Testis (tissue), 3 donors: ENCODE results near the gene TFEC. TPM values are rescaled to one million over a fixed set of nuclear protein-coding genes. Genes with fewer than 3 reads are reported as not detected.

Experiments used
- DNase-seq: peaks from one replicate; pipeline ENCODE4 v3.0.0-alpha.2; 2019
- H3K27ac ChIP-seq, 2 donors: fragments of 200-600 bp; sonication (generic); one replicate each; pipeline ENCODE4 v1.5.1; 2019
- H3K27me3 ChIP-seq: fragments of 200-600 bp; sonication (generic); one replicate; pipeline ENCODE4 v1.5.1; 2019
- H3K36me3 ChIP-seq: fragments of 200-600 bp; sonication (generic); one replicate; pipeline ENCODE4 v1.5.1; 2017; ENCODE audit warnings: low read depth; ENCODE audit errors: missing control alignments
- H3K4me1 ChIP-seq: fragments of 200-600 bp; sonication (generic); one replicate; pipeline ENCODE4 v1.5.1; 2019
- H3K4me3 ChIP-seq, 2 donors: fragments of 200-600 bp; sonication (generic); one replicate each; pipeline ENCODE4 v1.5.1; 2017 to 2019
- H3K9me3 ChIP-seq: fragments of 200-600 bp; sonication (generic); one replicate; pipeline ENCODE4 v1.5.1; 2017
- CTCF ChIP-seq, 3 experiments: fragments of 450-650 bp in 2 of 3; fragments of 200-600 bp in 1 of 3; sonication (generic) in 1 of 3; IDR thresholded peaks; one replicate each; pipeline ENCODE4 v1.5.1; 2016 to 2019; ENCODE audit warnings: antibody characterized with exemption in 3 of 3, mild to moderate bottlenecking in 2 of 3, moderate library complexity in 1 of 3
- POLR2A ChIP-seq: fragments of 450-650 bp; IDR thresholded peaks from one replicate; pipeline ENCODE4 v1.6.1; 2017; ENCODE audit warnings: antibody characterized with exemption, mild to moderate bottlenecking, moderate library complexity
- WGBS, 2 donors: methylation state at CpG; one replicate each; pipeline ENCODE4 v1.1.5; 2018; 5-methylcytosine and 5-hydroxymethylcytosine counted together
- intact Hi-C: fragments of 100-400 bp; cut with DNase I; formaldehyde crosslinking; loops from one replicate; pipeline ENCODE4 v1.15.1; 2023; ENCODE audit warnings: low total_unique reads
- polyA plus RNA-seq: library from polyadenylated mRNA; stranded (reverse); fragments of 350-450 nt; fragmentation: Illumina TruSeq; extraction: RNeasy Lipid Tissue Mini Kit (QIAGEN cat#74804); gene quantifications from one replicate; pipeline ENCODE4 v1.2.3, GENCODE V29; 2014; ENCODE audit warnings: low read depth, low replicate concordance; ENCODE audit not compliant: insufficient read depth
- total RNA-seq, 2 donors: library from RNA; depleted of rRNA; stranded (reverse); fragments of >200 nt; gene quantifications; one replicate each; pipeline ENCODE4 v1.2.3, GENCODE V29; 2016

TFEC gene
- total and polyA plus RNA-seq, 3 donors from 2014 or later, result 1.8 to 4.1 (median 2.6) TPM

GRCh38 chr7:115924411-115924810 is 106.2 kb downstream of the TFEC start:
- WGBS, 2 donors, result 45 to 66% methylated on average over 2 of the region's 2 CpGs
- no peak for DNase-seq
- Histone ChIP-seq H3K27ac (no peak overlapping the region), H3K4me1 (no peaks in the 10 kb centered on the region), H3K27me3 (no peaks in the 10 kb centered on the region), H3K36me3 (no peaks in the 10 kb centered on the region), H3K4me3 (no peak overlapping the region), H3K9me3 (no peaks in the 10 kb centered on the region)
- intact Hi-C loops, result no loop called here
- TF ChIP-seq CTCF (IDR thresholded peaks at IDR 0.05), result no peak
- TF ChIP-seq POLR2A, result no peak

GRCh38 chr7:115920367-115920766 is 110.2 kb downstream of the TFEC start:
- Histone ChIP-seq H3K36me3 (no peaks in the 10 kb centered on the region), H3K9me3 (no peaks in the 10 kb centered on the region), H3K27me3 (no peaks in the 10 kb centered on the region), H3K4me3 (no peak overlapping the region), H3K4me1 (no peaks in the 10 kb centered on the region), H3K27ac (no peak overlapping the region)
- 95 to 96% methylated on average over 1 of the region's 1 CpG for WGBS, 2 donors
- no peak for TF ChIP-seq CTCF (IDR thresholded peaks at IDR 0.05)
- TF ChIP-seq POLR2A, result no peak
- DNase-seq, result no peak
- intact Hi-C loops, result no loop called here

GRCh38 chr7:115914951-115915350 is 115.6 kb downstream of the TFEC start:
- H3K4me1 ChIP-seq, result no peaks in the 10 kb centered on the region
- 58 to 68% methylated on average over 1 of the region's 1 CpG for WGBS, 2 donors
- no peaks in the 10 kb centered on the region for H3K36me3 ChIP-seq
- no peak for TF ChIP-seq CTCF (IDR thresholded peaks at IDR 0.05)
- no peak for TF ChIP-seq POLR2A
- no peak overlapping the region for H3K4me3 ChIP-seq
- H3K9me3 ChIP-seq, result no peaks in the 10 kb centered on the region
- H3K27ac ChIP-seq, result no peak overlapping the region
- no peaks in the 10 kb centered on the region for H3K27me3 ChIP-seq
- no peak for DNase-seq
- intact Hi-C loops, result no loop called here

- intact Hi-C loops, result no loop called here
- H3K36me3 ChIP-seq, result no peaks in the 10 kb centered on the region
- TF ChIP-seq CTCF (IDR thresholded peaks at IDR 0.05) (no peak), POLR2A (no peak)
- 73 to 78% methylated on average over 3 of the region's 3 CpGs for WGBS, 2 donors
- no peak overlapping the region for H3K4me3 ChIP-seq
- no peaks in the 10 kb centered on the region for H3K27me3 ChIP-seq
- no peaks in the 10 kb centered on the region for H3K9me3 ChIP-seq
- DNase-seq, result no peak
- H3K27ac ChIP-seq, result no peak overlapping the region
- no peaks in the 10 kb centered on the region for H3K4me1 ChIP-seq
Observed at GRCh38 chr7:115911465-115911864, 119.1 kb downstream of the TFEC start.

- Histone ChIP-seq H3K27ac (no peak overlapping the region), H3K36me3 (no peaks in the 10 kb centered on the region), H3K9me3 (no peaks in the 10 kb centered on the region), H3K4me3 (no peak overlapping the region), H3K4me1 (no peaks in the 10 kb centered on the region), H3K27me3 (no peaks in the 10 kb centered on the region)
- WGBS, 2 donors, result 6 to 14% methylated on average over 5 of the region's 5 CpGs
- peak in 1 of 3 experiments; percentile 59 for TF ChIP-seq CTCF (IDR thresholded peaks at IDR 0.05)
- TF ChIP-seq POLR2A, result no peak
- no peak for DNase-seq
- intact Hi-C loops, result no loop called here
Observed at GRCh38 chr7:115910541-115911164, 119.9 kb downstream of the TFEC start.
